HG03432 (cell line): Measurements from ENCODE around the gene CD101.
A peak's percentile ranks its signal among the peaks of the same experiment; 100 is the strongest.

ENCODE experiments used
- ATAC-seq: cut with Tn5 transposase; IDR thresholded peaks from one replicate; pipeline ENCODE4 v1.9.1; 2021; ENCODE audit warnings: mild to moderate bottlenecking, moderate library complexity; ENCODE audit not compliant: unreplicated experiment

Gene CD101

GRCh38 chr1:117014209-117014608, 12.6 kb downstream of the CD101 start:
- ATAC-seq = no peak

- no peak for ATAC-seq
Measured at GRCh38 chr1:117015724-117016123, 14.2 kb downstream of the CD101 start.

GRCh38 chr1:117017062-117017461, 15.5 kb downstream of the CD101 start:
- ATAC-seq = peak; percentile 18

DNA sequence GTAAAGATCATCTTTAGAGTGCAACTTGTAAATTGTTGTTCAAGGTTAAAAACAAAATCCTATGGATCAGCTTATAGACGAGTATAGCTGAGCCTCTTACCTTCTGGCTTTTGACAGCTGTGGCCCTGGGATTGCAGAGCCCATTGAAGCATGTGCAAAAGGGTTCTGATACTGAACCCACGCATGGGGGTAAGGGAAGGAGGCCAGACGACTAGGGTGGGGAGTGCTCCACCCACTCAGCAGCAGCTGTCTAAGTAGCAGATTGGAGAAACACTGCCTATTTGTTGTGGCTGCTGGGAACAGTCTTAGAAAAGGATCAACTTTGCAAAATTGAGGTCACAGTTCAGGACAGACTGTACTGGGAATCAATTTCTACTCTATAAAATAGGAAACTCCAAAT, 16.1 kb downstream of the CD101 start:
- peak; percentile 72 for ATAC-seq

- no peak for ATAC-seq
Measured at GRCh38 chr1:117020526-117021156, 19.1 kb downstream of the CD101 start.

DNA sequence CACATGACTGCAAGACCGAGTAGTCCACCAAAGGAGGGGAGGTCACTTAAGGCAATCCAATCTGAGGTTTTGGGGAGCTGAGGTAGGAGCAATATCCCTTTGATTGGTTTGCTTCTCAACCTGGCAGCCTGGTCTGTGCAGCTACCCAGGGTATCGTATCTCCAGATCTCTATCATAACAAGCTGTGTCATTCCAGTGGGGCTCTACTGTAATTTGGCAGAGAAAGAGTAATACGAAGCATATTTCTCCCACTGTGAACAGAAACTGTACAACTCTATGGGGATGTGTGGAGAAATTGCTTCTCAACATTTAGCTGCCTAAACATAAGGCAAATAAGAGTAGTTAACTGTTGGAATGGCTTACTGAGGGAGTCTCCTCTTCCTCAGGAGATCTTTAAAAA, 20.6 kb downstream of the CD101 start:
- no peak for ATAC-seq

- ATAC-seq = no peak
Measured at GRCh38 chr1:117025568-117025967, 24.0 kb downstream of the CD101 start.

DNA sequence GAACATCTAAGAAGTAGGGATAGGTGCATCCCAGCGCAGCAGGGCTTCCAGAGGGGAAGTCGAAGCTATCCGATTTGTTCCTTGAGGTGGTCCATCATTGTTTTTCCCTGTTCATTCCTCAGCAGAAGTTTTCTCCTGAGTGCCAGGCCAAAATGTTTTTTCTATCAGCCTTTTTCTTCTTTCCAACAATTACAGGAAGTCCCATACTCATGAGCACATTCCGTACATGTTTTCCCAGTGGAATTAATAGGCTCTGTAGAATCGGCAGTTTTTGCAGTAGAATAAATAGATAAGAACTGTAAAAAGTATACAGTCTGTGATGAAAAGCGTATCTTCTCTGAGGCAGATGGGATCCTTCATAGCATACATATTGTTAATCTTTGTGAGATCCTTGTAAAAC, 24.8 kb downstream of the CD101 start:
- no peak for ATAC-seq

DNA sequence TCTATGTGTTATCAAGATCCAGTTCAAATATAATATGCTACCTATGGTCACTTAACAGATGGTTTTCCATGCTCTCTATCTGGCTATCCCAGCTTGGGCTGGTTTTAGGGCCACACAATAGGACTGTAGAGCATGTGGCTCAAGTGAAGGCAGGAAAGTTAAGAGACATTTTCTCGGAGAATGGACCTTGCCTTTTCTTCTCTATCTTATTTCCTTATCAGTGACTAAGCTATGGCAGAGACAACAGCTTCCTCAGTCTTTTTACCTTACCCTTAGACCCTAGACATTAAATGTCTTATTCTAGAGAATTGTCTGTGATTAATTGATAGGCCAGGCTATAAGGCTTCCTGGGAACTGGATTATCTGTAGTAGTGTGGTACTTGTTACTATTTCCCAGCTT, 28.1 kb downstream of the CD101 start:
- ATAC-seq = no peak

GRCh38 chr1:117030271-117030877, 28.8 kb downstream of the CD101 start:
- ATAC-seq = no peak

DNA sequence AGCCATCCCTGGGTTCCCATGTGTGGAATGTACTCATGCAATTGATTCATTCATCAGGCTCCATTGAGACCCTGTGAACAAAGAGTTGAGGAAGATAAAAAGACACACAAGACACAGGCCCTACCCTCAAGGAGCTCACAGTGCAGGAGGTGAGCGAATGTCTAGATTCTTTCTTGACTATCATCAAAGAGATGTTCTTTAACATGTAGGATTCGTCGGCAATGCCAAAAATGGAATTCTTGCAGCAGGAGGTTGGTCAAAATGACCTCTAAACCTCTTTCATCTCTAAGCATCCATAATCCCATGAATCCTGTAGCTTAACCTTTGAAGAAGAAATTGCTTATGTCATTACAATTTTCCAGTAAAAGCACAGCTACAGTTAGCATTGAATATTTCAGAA, 30.7 kb downstream of the CD101 start:
- ATAC-seq = no peak

GRCh38 chr1:117032681-117033539, 31.4 kb downstream of the CD101 start:
- no peak for ATAC-seq

- no peak for ATAC-seq
Measured at GRCh38 chr1:117033772-117034171, 32.2 kb downstream of the CD101 start.

GRCh38 chr1:117034791-117035290, 33.3 kb downstream of the CD101 start:
- no peak for ATAC-seq

- no peak for ATAC-seq
Measured at GRCh38 chr1:117036018-117036461, 34.5 kb downstream of the CD101 start.

DNA sequence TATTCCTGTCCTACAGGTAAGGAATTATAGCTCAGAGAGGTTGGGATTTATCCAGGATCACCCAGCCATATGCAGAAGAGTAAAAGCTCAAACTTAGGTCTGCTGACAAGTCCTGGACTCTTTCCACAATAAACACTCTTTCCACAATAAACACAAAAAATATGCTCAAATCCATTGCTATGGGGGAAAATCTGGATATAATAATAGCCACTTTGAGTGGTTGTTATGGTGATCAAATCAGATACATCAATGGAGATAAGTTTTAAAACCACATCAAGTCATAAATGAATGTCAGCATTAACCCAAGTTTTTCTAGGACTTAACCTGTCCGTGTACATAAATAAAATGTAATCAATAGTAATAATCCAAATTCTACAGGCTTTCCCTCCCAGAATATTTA, 36.2 kb downstream of the CD101 start:
- no peak for ATAC-seq

DNA sequence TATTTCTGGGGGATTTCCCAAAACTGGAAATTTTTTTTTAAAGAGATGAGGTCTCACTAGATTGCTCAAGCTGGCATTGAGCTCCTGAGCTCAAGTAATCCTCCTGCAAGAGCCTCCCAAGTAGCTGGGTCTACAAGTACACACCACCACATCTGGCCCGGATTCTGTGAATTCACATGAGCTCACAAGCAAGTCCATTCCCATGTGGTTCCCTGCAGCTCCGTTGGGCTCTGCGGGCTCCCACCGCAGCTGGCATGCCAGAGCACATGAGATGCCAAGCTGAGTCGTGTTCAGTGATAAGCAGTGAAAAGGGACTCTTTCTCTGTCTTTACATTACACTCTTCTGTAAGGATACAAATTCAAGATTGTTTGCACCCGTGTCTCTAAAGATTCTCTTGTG, 36.7 kb downstream of the CD101 start:
- no peak for ATAC-seq

DNA sequence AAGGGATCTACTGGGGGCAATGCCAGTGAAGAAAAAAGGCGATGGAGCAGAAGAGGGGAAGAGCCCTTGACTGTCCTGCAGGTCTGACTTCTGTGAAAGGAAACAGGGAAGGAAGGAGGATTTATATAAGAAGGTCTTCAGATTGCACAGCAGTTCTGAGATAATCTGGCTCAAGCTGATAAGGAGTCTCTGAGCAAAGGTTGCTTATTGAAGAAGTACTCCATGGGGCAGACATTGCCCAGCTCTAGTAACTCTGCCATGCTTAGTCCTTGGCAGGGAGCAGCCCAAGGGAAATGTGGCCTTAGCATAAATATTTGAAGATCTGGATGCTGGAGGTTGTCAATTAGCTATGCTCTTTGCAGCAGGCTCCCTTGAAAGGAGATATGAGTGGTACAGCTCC, 42.7 kb downstream of the CD101 start:
- no peak for ATAC-seq

GRCh38 chr1:117045644-117046043, 44.1 kb downstream of the CD101 start:
- ATAC-seq = no peak

DNA sequence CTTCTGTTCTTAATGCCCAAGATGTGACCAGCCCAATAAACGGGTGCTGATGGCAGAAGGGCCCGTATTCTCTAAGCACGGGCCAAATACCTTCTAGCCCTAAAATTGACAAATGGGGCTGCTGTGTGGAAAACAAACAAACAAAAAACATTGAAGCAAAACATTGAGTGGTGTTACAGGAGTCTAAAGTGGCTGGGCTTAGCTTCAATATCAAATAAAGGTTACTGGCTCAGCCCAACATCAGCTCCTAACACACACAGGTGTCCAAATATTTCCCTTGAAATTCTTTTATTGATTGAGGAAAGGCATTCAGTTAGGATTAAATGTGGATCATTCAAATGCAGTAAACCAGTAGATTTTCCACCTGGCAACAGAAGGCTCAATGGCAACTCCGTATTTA, 45.2 kb downstream of the CD101 start:
- no peak for ATAC-seq

GRCh38 chr1:117047271-117047670, 45.7 kb downstream of the CD101 start:
- no peak for ATAC-seq

DNA sequence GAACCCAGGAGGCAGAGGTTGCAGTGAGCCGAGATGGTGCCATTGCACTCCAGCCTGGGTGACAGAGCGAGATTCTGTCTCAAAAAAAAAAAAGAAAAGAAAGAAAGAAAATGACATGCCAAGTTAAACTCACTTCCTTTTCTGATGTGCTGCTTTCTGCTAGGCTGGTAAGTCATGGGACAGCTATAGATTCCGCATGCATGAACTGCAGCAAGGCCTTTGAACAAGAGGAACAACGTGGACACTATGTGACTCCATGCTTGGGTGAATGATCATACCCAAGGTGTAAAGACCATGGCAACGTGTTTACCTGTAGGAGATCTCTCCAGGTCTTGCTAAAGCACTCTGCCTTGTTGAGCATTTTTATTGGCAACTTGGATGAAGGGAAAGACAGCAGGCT, 48.3 kb downstream of the CD101 start:
- no peak for ATAC-seq
